Hepatocyte (in vitro differentiated cells): Measurements from ENCODE around the gene FARP1. TPM values are rescaled to one million over a fixed set of nuclear protein-coding genes. Genes with fewer than 3 reads are reported as not detected.

Experiments used
- DNase-seq: peaks from one replicate; pipeline ENCODE4 v3.0.0-alpha.2; 2016; ENCODE audit warnings: low spot score
- H2AFZ ChIP-seq: fragments of 200-600 bp; sonication (generic); 2 replicates; pipeline ENCODE4 v1.6.0; 2016; ENCODE audit warnings: antibody characterized with exemption, mild to moderate bottlenecking
- H3K27ac ChIP-seq: fragments of 200-600 bp; sonication (generic); 2 replicates; pipeline ENCODE4 v1.5.1; 2016; ENCODE audit warnings: mild to moderate bottlenecking
- H3K27me3 ChIP-seq: fragments of 200-600 bp; sonication (generic); 2 replicates; pipeline ENCODE4 v1.6.1; 2016
- H3K36me3 ChIP-seq: fragments of 200-600 bp; sonication (generic); replicated peaks from 2 replicates; pipeline ENCODE4 v1.5.1; 2016; ENCODE audit warnings: low read depth; ENCODE audit not compliant: insufficient read depth
- H3K4me1 ChIP-seq: fragments of 200-600 bp; sonication (generic); 2 replicates; pipeline ENCODE4 v1.5.1; 2016; ENCODE audit warnings: mild to moderate bottlenecking, moderate library complexity; ENCODE audit not compliant: insufficient read depth
- H3K4me2 ChIP-seq: fragments of 200-600 bp; sonication (generic); 2 replicates; pipeline ENCODE4 v1.6.0; 2016
- H3K4me3 ChIP-seq: fragments of 200-600 bp; sonication (generic); 2 replicates; pipeline ENCODE4 v1.5.1; 2016; ENCODE audit warnings: mild to moderate bottlenecking
- H3K79me2 ChIP-seq: fragments of 200-600 bp; sonication (generic); 2 replicates; pipeline ENCODE4 v1.6.0; 2017; ENCODE audit warnings: mild to moderate bottlenecking
- H3K9me2 ChIP-seq: fragments of 200-600 bp; sonication (generic); replicated peaks from 2 replicates; pipeline ENCODE4 v1.6.0; 2017; ENCODE audit warnings: mild to moderate bottlenecking; ENCODE audit not compliant: insufficient read depth
- H3K9me3 ChIP-seq: fragments of 200-600 bp; sonication (generic); 2 replicates; pipeline ENCODE4 v1.5.1; 2016; ENCODE audit warnings: low read depth, mild to moderate bottlenecking
- H4K20me1 ChIP-seq: fragments of 200-600 bp; sonication (generic); 2 replicates; pipeline ENCODE4 v1.6.0; 2016; ENCODE audit warnings: mild to moderate bottlenecking; ENCODE audit not compliant: insufficient read depth, poor library complexity, severe bottlenecking
- EZH2 ChIP-seq: fragments of 200-600 bp; sonication (generic); IDR thresholded peaks from 2 replicates; pipeline ENCODE4 v1.6.1; 2016; ENCODE audit warnings: antibody characterized with exemption, mild to moderate bottlenecking, borderline replicate concordance
- EZH2phosphoT487 ChIP-seq: fragments of 200-600 bp; sonication (generic); IDR thresholded peaks from one replicate; pipeline ENCODE4 v1.6.1; 2018; ENCODE audit warnings: antibody characterized with exemption, mild to moderate bottlenecking, low read depth, moderate library complexity; ENCODE audit not compliant: unreplicated experiment, severe bottlenecking
- WGBS: methylation state at CpG from one replicate; pipeline ENCODE4 v1.1.6; 2016; ENCODE audit warnings: low lambda C conversion rate; ENCODE audit errors: missing lambda C conversion rate; 5-methylcytosine and 5-hydroxymethylcytosine counted together
- polyA plus RNA-seq: library from polyadenylated mRNA; unstranded; fragments of >200 nt; fragmentation: Nextera tagmentation; extraction: Ambion mirVana; gene quantifications from 2 replicates; pipeline ENCODE4 v1.2.1, GENCODE V29; 2016
- total RNA-seq: library from RNA; depleted of rRNA; stranded (reverse); fragments of >200 nt; gene quantifications from 2 replicates; pipeline ENCODE4 v1.2.3, GENCODE V29; 2014
- TF ChIP-seq, protein P1 (sequence below): fragments of 200-600 bp; sonication (generic); IDR thresholded peaks from 2 replicates; pipeline ENCODE4 v1.5.1; 2016; ENCODE audit warnings: antibody characterized with exemption, mild to moderate bottlenecking; ENCODE audit not compliant: poor library complexity

The FARP1 gene
- total and polyA plus RNA-seq, 2 experiments from 2014 or later = 35.5 to 68.7 TPM

DNA sequence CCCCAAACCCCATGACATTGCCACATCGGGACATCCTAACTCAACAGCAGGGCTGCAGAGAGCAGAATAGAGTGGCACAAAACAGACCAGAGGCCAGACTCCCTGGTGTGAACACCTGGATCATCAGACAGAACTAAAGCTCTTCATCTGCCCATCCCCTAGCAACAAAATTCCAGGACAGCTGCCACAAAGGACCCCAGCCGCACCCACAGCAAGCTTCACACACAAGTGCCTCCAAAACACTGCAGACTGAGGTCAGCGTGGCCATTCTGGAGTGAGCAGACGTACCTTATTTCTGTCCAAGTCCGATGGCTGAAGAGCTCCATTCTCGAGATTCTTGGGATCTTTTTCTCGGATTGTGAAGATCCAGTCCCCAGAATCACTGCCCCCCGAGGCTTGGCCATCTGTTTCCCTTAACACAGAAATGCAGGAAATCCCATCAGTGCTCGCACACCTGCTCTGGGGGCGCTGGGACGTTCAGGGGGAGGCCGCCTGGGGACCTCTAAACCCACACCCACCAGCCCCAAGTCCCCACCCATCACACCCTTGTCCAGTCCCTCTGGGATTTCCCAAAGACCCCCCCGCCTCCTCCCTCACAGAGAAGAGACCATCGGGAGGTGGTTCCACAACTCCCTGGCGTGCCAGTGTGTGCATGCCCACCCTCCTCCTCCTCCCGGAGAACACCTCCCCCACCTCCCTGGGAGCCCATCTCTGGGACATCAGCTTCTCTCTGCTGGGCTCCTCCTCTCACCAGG is 318.8 kb downstream of the FARP1 start:
- Histone ChIP-seq H3K4me2 (no peak overlapping the region), H3K27me3 (no peaks in the 10 kb centered on the region), H3K4me1 (no peaks in the 10 kb centered on the region), H4K20me1 (no peaks in the 10 kb centered on the region), H3K9me3 (no peaks in the 10 kb centered on the region), H3K79me2 (peaks cover 29% of the 10 kb centered on the region), H3K4me3 (no peak overlapping the region), H3K36me3 (no peaks in the 10 kb centered on the region), H2AFZ (no peak overlapping the region), H3K9me2 (no peaks in the 10 kb centered on the region), H3K27ac (no peak overlapping the region)
- DNase-seq = no peak
- WGBS = 93% methylated on average over 12 of the region's 16 CpGs
- TF ChIP-seq EZH2phosphoT487 (no peak), EZH2 (no peak)
- TF ChIP-seq, protein P1, sequence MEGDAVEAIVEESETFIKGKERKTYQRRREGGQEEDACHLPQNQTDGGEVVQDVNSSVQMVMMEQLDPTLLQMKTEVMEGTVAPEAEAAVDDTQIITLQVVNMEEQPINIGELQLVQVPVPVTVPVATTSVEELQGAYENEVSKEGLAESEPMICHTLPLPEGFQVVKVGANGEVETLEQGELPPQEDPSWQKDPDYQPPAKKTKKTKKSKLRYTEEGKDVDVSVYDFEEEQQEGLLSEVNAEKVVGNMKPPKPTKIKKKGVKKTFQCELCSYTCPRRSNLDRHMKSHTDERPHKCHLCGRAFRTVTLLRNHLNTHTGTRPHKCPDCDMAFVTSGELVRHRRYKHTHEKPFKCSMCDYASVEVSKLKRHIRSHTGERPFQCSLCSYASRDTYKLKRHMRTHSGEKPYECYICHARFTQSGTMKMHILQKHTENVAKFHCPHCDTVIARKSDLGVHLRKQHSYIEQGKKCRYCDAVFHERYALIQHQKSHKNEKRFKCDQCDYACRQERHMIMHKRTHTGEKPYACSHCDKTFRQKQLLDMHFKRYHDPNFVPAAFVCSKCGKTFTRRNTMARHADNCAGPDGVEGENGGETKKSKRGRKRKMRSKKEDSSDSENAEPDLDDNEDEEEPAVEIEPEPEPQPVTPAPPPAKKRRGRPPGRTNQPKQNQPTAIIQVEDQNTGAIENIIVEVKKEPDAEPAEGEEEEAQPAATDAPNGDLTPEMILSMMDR = no peak

DNA sequence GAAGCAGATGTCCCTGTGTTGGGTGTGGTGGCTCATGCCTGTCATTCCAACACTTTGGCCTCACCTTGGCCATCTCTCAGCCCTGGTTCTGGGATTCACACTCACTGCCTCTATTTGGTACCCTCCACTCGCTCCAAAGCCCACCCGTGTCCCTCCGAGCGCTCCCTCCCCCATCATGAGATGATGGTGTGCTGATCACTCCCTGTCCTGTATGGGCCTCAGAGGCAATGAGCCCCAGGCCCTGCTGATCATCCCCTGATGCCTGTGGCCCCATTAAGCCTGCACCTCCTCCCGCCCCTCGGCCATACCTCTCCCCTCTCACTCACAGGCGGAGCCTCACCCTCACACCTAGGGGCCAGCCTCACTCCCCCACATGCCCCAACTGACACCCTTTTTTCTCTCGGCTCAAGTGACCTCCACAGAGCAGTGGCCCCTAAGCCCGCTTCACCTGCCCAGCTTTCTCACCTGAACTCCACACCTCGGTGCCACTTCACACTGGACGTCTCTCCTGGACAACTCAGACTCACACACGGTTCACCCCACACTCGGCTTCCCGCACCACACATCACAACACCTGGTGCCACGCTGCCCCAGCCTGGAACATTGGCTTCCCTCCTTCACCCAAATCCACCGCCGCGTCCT is 319.5 kb downstream of the FARP1 start:
- DNase-seq = no peak
- H3K4me2 ChIP-seq = no peak overlapping the region
- peaks cover 31% of the 10 kb centered on the region for H3K79me2 ChIP-seq
- H4K20me1 ChIP-seq = no peaks in the 10 kb centered on the region
- TF ChIP-seq, protein P1 = no peak
- no peak for TF ChIP-seq EZH2
- TF ChIP-seq EZH2phosphoT487 = no peak
- 95% methylated on average over 18 of the region's 18 CpGs for WGBS
- no peaks in the 10 kb centered on the region for H3K9me3 ChIP-seq
- no peaks in the 10 kb centered on the region for H3K9me2 ChIP-seq
- no peaks in the 10 kb centered on the region for H3K4me1 ChIP-seq
- no peaks in the 10 kb centered on the region for H3K36me3 ChIP-seq
- H3K27me3 ChIP-seq = no peaks in the 10 kb centered on the region
- no peak overlapping the region for H3K4me3 ChIP-seq
- H3K27ac ChIP-seq = no peak overlapping the region
- no peak overlapping the region for H2AFZ ChIP-seq

DNA sequence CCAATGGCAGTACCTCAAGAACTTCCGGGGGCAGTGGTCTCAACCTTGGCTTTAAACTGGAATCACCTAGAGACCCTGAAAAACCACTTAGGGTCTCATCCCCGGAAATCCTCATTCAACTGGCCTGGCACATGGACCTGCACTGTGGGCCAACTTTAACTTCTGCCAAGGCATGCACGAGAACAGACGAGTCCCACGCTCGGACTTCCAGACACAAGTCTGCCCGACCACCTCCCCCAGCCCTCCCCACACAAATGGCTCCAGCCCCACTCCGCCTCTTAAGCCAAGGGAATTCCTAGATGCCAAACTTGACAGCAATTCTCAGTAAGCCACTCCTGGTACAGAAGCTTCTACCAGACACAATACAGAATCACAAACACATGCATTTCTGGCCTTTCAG is 320.1 kb downstream of the FARP1 start:
- H3K27me3 ChIP-seq = no peaks in the 10 kb centered on the region
- H3K36me3 ChIP-seq = no peaks in the 10 kb centered on the region
- no peak for DNase-seq
- TF ChIP-seq, protein P1 = no peak
- TF ChIP-seq EZH2 = no peak
- no peak for TF ChIP-seq EZH2phosphoT487
- H2AFZ ChIP-seq = no peak overlapping the region
- peaks cover 31% of the 10 kb centered on the region for H3K79me2 ChIP-seq
- H3K9me2 ChIP-seq = no peaks in the 10 kb centered on the region
- H4K20me1 ChIP-seq = no peaks in the 10 kb centered on the region
- 93% methylated on average over 8 of the region's 8 CpGs for WGBS
- no peak overlapping the region for H3K4me2 ChIP-seq
- H3K27ac ChIP-seq = no peak overlapping the region
- no peaks in the 10 kb centered on the region for H3K4me1 ChIP-seq
- H3K4me3 ChIP-seq = no peak overlapping the region
- no peaks in the 10 kb centered on the region for H3K9me3 ChIP-seq
